HuH-7 (cell line): Measurements from ENCODE around the gene UNC5C.

Source experiments
- DNase-seq: peaks from one replicate; pipeline ENCODE4 v3.0.0; 2011; ENCODE audit warnings: low spot score

UNC5C gene

GRCh38 chr4:95118497-95118896, 430.3 kb downstream of the UNC5C start:
- no peak for DNase-seq

DNA sequence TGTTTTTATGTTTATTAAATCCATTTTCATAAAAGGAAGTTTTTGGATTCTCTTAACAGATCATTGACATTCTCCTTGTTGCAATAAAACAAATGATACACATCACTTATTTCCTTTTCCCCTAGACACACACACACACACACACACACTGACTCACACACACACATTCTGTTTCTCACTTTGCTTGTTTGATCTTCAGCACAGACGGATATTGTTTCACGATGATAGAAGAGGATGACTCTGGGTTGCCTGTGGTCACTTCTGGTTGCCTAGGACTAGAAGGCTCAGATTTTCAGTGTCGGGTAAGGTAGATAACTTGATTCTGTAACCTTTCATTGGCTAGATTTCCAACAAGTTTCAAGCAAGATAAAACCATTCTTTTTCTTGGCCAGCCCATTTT, 434.3 kb downstream of the UNC5C start:
- no peak for DNase-seq
